ENCODE data around the gene TUBA1B. TPM values are rescaled to one million over a fixed set of nuclear protein-coding genes. Genes with fewer than 3 reads are reported as not detected.
A peak's percentile ranks its signal among the peaks of the same experiment; 100 is the strongest.

The TUBA1B gene
- total and polyA plus RNA-seq, 2 of the 13 experiments (the other 11 are each of a cell fraction or from before 2014, with no cell fraction given): 1,275 to 1,353 TPM

- TF ChIP-seq GPBP1L1 (CRISPR knock-in tag; IDR thresholded peaks at IDR 0.05): no peak
- TF ChIP-seq ELF4 (CRISPR knock-in tag; IDR thresholded peaks at IDR 0.05; ENCODE audit: borderline replicate concordance): no peak
- no peak for TF ChIP-seq TERF1 (CRISPR knock-in tag; IDR thresholded peaks at IDR 0.05)
- no peak for TF ChIP-seq REL (CRISPR knock-in tag; conservative IDR thresholded peaks at IDR 0.05)
- no peak for TF ChIP-seq ZZZ3 (CRISPR knock-in tag; IDR thresholded peaks at IDR 0.05; ENCODE audit: borderline replicate concordance)
- TF ChIP-seq ELF1 (CRISPR knock-in tag; IDR thresholded peaks at IDR 0.05): no peak
- peak; percentile 6; the same call in 1 of the 2 replicates for TF ChIP-seq ZSCAN31 (CRISPR knock-in tag; IDR thresholded peaks at IDR 0.05; ENCODE audit: low read depth)
- TF ChIP-seq PHF8 (CRISPR knock-in tag; IDR thresholded peaks at IDR 0.05): peak; percentile 86
- TF ChIP-seq POLR2AphosphoS2 (IDR thresholded peaks at IDR 0.05; ENCODE audit: low read depth, low read length): peak; percentile 67; the same call in 1 of the 2 replicates
- 0 out of 2 replicates have a peak, but pooled peaks have one; percentile 60 for TF ChIP-seq U2AF2 (IDR thresholded peaks at IDR 0.05; ENCODE audit: low read depth, low read length)
- TF ChIP-seq KDM5B (CRISPR knock-in tag; IDR thresholded peaks at IDR 0.05; ENCODE audit: borderline replicate concordance): peak; percentile 55; the same call in 1 of the 2 replicates
- no peak for TF ChIP-seq KDM3A (CRISPR knock-in tag; IDR thresholded peaks at IDR 0.05; ENCODE audit: low read depth)
- TF ChIP-seq ATF2 (CRISPR knock-in tag; IDR thresholded peaks at IDR 0.05): no peak
- TF ChIP-seq DZIP1 (CRISPR knock-in tag; IDR thresholded peaks at IDR 0.05): peak; percentile 66; the same call in 1 of the 2 replicates
- no peak for TF ChIP-seq ATM (IDR thresholded peaks at IDR 0.05; ENCODE audit: borderline replicate concordance)
- TF ChIP-seq HNRNPH1 (optimal IDR thresholded peaks at IDR 0.05; ENCODE audit: low read depth, low read length): no peak
- TF ChIP-seq ZNF138 (CRISPR knock-in tag; IDR thresholded peaks at IDR 0.05; ENCODE audit: low read depth): peak; percentile 77; the same call in 1 of the 2 replicates
- TF ChIP-seq RARG (CRISPR knock-in tag; IDR thresholded peaks at IDR 0.05; ENCODE audit: low read depth): no peak
- no peak for TF ChIP-seq WIZ (CRISPR knock-in tag; IDR thresholded peaks at IDR 0.05)
- no peak for TF ChIP-seq ARID3A (IDR thresholded peaks at IDR 0.05; ENCODE audit: low read depth, low read length)
Measured at GRCh38 chr12:49131051-49131893, at the start of gene TUBA1B (continued).
